Stimulated activated CD4-positive, alpha-beta T cell treated with anti-CD3 and anti-CD28 coated beads, Interleukin-2, amount 100 ng/mL, for 24 hours (primary cell): ENCODE results near the gene CHRNB1.
"Not testable (repeated sequence)": the region's sequence is repeated elsewhere in the genome, so short reads cannot be mapped to it uniquely, and the experiment has no call there.

Experiments
- DNase-seq, 2 donors: peaks; one replicate each; pipeline ENCODE4 v3.0.0-alpha.2; 2020

Gene CHRNB1

DNA sequence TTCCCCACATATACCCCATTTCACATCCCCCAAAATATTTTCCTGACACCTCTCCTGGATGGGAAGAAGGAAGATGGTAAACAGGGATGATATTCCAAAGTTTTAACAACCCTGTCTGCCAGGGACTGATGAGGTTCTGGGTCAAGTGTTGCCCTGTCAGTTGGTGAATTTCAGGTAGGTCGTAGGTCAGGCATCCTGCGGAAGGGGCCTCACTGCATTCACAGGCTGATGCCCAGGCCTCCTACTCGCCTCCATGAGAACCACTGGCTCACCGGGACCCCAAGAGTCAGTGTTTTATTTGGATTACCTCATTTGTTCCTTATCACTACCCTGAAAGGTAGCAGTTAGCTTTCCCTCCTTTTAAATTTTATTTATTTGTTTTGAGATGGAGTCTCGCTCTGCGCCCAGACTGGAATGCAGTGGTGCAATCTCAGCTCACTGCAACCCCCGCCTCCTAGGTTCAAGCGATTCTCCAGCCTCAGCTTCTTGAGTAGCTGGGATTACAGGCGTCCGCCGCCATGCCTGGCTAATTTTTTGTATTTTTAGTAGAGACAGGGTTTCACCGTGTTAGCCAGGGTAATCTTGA is 24.0 kb downstream of the CHRNB1 start:
- DNase-seq = no peak

DNA sequence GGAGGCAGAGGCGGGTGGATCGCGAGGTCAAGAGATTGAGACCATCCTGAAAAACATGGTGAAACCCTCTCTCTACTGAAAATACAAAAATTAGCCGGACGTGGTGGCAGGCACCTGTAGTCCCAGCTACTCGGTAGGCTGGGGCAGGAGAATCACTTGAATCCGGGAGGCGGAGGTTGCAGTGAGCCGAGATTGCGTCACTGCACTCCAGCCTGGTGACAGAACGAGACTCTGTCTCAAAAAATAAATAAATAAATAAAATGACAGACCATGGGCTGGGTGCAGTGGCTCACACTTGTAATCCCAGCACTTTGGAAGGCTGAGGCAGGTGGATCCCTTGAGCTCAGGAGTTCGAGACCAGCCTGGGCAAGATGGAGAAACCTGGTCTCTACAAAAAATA is 25.0 kb downstream of the CHRNB1 start:
- DNase-seq = not testable (repeated sequence)

DNA sequence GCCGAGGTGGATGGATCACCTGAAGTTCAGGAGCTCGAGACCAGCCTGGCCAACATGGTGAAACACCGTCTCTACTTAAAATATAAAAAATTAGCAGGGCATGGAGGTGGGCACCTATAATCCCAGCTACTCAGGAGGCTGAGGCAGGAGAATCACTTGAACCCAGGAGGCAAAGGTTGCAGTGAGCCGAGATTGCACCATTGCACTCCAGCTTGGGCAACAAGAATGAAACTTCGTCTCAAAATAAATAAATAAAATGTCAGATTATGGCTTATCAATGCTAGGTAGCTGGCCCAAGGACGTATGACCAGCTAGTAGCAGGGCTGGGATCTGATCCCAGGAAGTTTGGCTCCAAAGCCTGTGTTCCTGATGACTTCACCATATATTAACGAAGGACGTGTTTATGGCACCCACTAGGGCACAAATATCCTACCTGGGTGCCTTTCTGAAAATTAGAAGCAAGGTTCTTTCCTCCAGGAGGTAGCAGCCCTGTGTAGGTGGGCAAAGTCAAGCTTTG is 25.7 kb downstream of the CHRNB1 start:
- DNase-seq = not testable (repeated sequence)

DNA sequence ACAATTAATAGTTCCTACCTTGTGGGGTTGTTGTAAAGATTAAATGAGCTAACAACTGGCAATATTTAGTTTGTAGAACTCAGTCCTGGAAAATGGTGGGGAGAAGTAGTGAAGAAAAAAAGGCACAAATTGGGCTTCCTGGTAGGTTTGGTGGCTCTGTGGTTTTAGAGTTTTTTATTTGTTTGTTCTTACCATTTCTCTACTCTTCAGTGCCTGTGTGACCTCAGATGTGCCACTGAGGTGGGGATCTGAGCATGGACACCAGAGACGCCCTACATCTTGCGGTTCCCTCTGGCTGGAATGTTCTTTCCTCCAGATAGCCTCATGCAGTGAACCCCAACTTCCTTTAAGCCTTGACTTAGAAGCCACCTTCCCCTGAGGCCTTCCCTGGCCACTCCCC is 26.9 kb downstream of the CHRNB1 start:
- DNase-seq = no peak

DNA sequence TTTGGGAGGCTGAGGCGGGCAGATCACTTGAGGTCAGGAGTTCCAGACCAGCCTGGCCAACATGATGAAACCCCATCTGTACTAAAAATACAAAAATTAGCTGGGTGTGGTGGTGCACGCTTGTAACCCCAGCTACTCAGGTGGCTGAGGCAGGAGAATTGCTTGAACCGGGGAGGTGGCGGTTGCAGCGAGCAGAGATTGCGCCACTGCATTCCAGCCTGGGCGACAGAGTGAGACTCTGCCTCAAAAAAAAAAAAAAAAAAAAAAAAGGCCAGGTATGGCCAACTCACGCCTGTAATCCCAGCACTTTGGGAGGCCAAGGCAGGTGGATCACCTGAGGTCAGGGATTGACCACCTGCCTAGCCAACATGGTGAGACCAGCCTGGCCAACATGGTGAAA is 29.9 kb downstream of the CHRNB1 start:
- DNase-seq = not testable (repeated sequence)

DNA sequence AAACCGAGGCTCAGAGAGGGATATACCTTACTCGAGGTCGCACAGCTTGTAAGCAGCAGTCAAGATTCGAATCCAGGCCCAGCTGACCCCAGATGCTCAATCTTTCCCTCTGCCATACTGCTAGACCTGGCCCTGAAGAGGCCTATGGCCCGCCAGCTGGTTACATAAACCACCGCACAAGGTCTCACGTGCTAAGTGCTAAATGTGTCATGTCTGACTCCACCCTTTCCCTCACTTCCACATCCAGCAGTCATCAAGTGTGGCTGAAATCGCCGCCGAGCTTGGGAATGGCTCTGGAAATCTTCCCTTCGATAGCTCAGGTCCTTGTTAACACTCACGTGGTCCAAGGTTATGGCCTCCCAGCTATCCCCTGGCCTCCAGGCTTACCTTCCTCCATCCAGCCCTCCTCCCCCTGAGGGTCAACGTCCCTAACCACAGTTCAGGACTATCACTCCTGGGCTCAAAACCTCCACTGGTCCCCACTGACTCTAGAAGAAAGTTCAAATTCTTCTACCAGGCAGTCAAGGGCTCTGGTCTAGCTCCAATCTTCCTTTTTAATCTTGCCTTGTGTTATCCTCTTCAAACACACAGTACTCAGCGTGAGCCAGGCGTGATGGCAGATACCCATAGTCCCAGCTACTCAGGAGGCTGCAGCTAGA is 31.0 kb downstream of the CHRNB1 start:
- no peak for DNase-seq

DNA sequence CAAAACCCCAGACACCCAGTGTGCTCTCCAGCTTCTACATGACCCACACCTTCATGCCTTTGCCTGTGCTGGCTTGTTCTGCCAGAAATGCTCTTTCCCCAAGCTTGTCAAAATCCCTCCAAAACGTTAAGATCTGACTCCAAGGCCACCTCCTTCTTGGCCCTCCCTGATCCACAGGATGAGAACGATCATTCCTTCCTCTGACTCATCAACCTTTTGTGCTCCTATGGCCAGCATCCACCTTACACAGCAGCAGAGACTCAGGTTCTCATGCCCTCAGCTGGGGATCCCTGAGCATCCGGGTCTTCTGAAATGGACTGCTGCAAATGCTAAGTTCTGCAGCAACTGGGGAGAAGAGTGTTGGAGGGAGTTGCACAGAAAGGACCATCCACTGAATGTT is 31.6 kb downstream of the CHRNB1 start:
- DNase-seq = no peak

DNA sequence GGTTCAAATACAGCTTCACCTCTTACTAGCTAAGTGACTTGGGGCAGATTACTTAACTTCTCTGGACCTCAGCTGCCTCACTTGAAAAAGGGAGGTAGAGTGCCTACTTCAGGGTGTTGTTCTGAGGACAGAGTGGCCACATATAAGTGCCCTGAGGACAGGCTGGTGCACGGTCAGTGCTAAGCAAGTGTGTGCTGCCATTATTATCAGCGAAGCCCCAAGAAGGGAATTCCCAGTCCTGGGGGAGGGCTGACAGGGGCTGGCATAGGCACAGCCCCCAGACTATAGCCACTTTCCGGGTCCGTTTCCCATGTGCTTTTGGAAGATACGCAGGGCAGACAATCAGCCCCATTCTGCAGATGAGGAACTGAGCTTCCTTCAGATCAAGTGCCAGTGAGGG is 32.1 kb downstream of the CHRNB1 start:
- DNase-seq = no peak

DNA sequence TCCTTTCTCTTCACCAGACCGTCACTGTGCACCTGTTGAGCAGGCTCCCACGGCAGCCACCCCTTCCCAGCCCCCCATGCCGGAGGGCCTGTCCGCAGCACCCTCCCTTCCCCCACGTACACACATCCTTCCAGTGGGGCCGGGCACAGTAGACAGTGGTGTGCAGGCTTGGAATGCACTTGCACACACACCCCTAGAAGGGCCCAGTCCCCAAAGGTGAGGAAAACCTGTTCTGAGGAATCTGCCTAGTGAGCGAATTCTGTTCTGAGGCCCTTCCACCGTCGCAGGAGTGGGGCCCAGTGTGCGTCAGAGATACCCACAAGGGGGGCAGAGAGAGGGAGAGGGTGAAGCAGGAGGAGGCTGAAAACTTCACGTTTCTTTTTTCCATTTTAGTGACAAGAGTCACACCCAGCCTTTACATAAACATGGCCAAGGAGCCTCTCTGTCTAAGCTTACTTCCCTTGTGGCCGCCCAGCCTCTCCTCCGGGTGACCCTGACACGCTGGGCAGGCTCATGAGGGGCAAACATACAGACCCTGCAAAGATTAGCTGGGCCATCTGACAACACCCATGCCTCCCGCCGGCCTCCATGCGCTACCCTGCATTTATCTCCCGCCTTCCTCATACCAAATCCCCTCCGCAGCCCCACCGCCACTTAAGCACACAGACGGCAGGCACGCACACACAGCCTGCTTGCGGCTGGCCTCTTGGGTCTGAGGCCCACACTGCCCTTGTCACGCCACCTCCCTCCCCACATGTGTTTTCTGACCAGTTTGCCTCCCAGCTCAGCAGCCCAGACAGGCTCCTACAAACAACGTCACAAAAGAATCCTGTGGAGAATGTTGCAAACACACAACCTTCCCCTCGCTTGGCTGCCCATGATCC is 32.8 kb downstream of the CHRNB1 start:
- DNase-seq = peak in 1 of 2 donors; percentile 38

DNA sequence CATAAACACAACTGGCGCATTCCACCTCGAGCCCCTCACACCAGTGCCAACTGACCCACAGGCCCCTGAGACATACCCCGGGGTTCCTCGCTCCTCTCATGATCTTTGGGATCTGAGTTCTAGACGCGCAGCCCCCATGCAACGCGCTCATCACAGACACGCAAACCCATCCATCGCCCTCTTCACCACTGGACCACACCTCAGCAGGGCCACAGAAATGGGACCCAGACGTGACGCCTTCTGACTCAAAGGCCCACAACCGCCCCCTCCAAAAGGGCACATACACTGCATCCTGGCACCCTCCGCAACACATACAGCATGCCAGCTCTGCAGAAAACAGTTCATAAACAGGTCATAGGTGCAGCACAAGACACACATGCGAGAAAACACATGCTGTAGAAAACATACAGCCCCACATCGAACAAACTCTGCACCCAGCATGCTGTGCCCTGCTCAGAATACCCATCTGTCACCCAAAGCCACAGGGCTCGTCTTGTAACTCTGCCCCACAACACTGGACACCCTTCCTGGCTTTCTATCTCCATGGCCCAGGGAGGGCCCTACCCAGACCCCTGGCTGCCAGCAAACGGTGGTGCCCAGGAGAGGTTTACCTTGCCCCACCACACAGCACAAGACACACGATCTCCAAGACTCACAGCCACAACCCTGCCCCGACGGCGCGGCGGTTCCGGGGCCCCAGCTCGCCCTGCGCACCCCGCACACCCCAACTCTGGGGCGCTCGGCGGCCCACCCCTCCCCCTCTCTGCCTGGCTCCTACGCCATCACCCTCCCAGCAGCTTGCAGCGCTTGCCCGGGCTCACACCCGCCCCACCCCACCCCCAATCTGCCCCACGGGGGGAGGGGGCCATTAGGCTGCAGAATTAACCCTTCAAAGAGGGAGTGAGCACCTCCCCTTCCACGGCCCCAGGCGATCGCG is 33.7 kb downstream of the CHRNB1 start:
- DNase-seq = peak; percentile 66

DNA sequence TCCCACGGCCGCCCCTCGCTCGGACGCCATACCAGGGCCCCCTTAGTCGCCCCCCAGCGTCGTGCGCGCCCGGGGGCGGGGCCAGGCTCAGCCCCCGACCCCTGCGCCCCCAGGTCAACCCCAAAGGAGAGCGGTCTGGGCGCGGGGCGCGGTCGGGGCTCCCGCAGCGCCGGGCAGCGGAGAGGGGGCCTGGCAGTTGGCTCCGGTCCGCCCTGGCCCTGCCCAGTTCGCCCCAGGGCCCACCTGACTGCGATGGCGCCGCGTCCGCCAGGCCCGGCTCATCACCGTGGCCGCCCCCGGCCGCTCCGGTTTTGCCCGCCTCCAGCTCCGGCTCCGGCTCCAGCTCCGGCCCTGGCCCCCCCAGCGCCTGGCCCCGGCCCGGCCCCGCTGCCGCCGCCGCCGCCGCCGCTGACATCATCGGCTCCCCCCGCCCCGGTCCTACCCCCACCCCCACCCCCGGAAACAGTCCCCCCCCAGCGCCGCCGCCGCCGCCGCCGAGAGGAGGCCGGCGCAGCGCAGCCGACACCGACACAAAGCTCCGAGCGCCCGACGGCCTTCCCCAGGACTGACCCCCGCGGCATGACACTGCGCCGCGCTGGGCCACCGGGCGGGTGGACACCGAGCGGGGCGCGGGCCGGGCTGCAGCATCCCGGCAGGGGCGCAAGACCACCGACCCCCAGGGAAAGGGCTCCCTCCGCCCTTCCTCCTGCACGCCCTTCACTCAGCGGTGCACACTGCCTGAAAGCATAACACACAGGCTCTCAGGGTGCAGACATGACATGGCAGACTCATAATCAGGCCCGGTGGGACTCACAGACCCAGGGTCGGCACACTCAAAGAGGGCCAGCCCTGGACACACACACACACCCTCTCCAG is 34.6 kb downstream of the CHRNB1 start, which contains the start of gene ZBTB4:
Gene ZBTB4, minus strand, starts transcription at position 419 of the 876 bp plus-strand sequence. CDS start 12,830 bp downstream, outside the sequence.
- peak; percentile 64 to 66 for DNase-seq

DNA sequence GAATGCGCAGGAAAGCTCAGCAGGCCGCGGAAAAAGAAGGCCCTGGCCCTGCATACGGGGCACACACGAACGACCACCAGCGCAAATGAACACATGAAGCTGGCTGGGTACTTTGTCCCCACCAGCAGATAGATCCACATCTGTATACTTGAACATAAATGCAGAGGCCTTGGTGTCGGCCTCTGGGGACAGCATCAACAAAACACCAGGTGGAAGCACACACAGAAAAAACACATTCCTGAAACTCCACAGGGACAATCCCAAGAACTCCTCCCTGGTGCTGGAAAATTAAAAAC is 35.2 kb downstream of the CHRNB1 start:
- DNase-seq = no peak

DNA sequence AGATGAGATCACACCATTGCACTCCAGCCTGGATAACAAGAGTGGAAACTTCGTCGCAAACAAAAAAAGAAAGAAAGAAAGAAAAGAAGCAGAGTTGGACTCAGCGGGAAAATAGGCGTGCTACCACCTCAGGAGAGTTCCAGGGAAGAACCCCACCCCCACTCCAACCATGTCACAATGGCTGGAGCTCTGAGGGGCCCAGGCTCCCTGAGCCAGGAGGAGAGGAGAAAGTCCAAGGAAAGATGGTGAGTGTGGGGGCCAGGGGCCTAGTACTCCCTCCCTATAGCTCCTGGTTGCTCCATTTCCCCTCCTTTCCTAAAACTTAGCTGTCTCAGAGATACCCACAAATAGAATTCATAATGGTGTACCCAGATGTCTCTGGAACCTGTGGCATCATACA is 36.4 kb downstream of the CHRNB1 start, which contains the start of gene SLC35G6:
Gene SLC35G6, plus strand, starts transcription at position 172 of the 400 bp plus-strand sequence. Its CDS starts 71 bp downstream, at position 243.
- not testable (repeated sequence) for DNase-seq

DNA sequence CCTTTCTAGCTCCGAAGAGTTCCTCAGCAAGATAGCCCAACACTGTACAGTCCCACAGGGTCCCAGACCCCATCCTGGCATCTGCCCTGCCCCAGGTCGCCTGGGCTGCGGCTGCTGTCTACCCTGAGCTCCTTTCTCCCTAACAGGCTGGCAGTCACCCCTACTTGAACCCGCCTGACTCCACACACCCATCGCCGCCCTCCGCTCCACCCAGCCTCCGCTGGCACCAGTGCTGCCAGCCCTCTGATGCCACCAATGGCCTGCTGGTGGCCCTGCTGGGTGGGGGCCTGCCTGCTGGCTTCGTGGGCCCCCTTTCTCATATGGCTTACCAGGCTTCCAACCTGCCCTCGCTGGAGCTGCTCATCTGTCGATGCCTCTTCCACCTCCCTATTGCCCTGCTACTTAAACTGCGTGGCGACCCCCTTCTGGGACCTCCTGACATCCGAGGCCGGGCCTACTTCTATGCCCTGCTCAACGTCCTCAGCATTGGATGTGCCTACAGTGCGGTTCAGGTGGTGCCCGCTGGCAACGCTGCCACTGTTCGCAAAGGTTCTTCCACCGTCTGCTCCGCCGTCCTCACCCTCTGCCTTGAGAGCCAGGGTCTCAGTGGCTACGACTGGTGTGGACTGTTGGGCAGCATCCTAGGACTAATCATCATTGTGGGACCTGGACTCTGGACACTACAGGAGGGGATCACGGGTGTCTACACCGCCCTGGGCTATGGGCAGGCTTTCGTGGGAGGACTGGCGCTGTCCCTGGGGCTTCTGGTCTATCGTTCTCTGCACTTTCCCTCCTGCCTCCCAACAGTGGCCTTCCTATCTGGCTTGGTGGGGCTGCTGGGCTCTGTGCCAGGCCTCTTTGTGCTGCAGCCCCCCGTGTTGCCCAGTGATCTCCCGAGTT is 37.2 kb downstream of the CHRNB1 start:
- DNase-seq = not testable (repeated sequence)

DNA sequence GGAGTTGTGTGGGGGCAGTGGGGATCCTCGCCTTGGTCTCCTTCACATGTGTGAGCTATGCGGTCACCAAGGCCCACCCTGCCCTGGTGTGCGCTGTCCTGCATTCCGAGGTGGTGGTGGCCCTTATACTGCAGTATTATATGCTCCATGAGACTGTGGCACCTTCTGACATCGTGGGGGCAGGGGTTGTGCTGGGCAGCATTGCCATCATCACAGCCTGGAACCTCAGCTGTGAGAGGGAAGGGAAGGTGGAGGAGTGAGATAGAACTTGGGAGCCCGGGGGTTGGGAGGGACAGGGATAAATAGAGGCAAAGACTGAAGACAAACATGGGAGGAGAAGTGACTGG is 37.9 kb downstream of the CHRNB1 start:
- DNase-seq = not testable (repeated sequence)

DNA sequence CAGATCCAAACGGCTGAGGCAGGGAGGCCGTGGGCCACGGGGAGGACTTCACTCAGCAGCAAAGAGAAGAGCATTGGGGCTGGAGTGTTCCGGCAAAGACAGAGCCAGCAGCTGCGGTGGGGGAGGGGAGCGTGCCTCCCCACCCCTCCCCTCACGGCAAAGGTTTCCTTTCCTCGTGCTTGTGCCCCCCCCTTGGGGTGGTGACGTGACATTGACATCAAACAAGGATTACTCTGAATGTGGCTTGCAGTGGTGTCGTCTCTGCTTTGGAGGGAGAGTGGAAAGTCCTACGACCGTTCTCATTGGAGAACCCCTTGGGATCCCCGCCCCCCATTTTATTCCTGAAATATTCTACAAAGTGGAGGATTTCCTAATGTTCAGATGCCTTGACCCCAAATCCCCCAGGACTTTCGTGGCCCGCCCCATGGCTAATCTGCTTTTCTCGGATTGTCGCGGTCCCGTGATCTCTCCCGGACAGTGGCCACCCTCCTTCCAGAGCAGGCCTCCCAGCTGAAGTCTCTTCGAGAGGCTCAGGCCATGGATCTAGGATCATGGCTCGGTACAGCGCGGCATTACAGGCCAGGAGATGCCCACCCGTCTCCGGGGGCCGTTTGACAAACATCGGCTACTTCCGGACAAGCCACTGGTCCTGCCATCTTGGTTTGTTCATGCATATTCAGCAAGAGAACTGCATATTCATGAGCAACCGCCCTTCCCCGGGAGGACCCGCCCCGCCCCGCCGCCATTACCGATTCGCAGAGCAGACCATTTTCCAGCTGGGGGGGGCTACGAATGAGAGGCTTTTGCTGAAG is 38.6 kb downstream of the CHRNB1 start:
- peak; percentile 89 to 95 for DNase-seq

DNA sequence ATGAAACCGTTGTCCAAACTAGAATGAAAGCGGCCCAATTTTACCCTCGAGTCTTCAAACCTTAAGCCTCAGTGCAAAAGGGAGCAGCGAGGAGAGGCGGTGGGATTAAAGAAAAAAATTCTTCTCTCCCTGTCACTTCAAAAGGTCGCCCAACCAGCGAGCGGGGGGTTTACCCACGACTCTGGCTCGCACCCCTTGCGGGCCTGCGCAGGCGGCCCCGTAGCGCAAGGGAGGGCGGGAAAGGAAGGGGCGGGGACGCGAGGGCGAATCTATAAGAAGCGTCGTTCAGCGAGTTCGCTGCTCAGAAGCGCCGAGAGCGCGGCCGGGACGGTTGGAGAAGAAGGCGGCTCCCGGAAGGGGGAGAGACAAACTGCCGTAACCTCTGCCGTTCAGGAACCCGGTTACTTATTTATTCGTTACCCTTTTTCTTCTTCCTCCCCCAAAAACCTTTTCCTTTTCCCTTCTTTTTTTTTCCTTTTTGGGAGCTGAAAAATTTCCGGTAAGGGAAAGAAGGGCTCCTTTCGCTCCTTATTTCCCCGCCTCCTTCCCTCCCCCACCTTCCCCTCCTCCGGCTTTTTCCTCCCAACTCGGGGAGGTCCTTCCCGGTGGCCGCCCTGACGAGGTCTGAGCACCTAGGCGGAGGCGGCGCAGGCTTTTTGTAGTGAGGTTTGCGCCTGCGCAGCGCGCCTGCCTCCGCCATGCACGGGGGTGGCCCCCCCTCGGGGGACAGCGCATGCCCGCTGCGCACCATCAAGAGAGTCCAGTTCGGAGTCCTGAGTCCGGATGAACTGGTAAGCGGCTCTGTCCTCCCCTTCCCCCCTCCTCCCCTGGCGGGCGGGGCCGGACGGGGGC is 39.4 kb downstream of the CHRNB1 start, which contains the start of gene POLR2A:
Gene POLR2A, plus strand, starts transcription at position 300 of the 852 bp plus-strand sequence.
- DNase-seq = peak; percentile 96 to 98

DNA sequence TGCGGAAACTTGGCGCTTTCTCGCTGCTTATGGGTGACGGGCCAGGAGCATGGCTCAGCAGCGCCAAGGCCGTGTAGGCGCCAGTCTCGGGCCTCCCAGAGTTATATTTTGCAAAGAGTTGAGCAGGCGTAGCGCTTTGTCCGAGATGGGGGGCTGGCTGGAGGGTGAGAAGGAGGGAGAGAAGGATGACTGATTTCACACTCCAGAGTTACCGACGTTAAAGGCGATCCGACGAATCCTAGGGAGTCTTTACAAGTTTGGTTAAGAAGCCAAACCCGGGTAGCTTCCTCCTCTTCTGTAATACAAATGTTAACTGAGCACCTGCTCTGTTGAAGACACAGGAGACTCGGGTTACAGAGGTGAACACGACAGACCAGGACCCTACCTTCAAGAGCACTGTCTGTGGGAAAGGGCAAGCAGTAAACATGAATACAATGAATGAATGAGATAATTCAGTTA is 40.1 kb downstream of the CHRNB1 start:
- DNase-seq = no peak
